Measurements from ENCODE around the gene TMEM9. TPM values are rescaled to one million over a fixed set of nuclear protein-coding genes. Genes with fewer than 3 reads are reported as not detected.
"Not testable (repeated sequence)": the region's sequence is repeated elsewhere in the genome, so short reads cannot be mapped to it uniquely, and the experiment has no call there.

The TMEM9 gene
- total RNA-seq, 1 donor from 2014 or later: 54.4 TPM

DNA sequence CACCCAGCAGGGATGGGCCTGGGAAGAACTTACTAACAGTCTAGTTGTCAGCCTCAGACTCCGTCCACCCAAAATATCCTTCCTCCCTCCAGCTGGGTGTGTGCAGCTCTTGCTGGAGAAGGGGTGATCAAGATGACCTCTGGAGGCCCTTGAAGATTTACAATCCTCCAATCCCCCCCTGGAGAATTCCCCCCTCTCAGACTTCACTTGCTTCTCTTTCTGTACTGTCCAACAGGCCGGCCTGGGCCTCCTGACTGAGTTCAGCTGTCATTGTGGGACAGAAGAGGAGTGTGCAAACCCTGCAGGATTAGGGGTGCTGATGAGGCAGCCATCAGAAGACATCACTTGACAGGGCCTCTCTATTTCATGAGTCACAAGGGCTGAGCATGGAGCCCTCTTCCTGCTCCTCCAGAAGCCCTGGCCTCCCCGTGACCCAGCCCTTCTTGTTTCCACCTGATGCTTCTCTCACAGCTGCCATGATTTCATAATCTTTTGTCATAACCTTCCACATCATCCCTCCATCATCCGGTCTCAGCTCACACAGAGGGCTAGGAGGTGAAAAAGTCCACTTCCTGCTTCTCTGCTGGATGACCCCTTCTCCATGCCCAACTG lies 18.8 kb upstream of the TMEM9 start:
- no peak for DNase-seq

DNA sequence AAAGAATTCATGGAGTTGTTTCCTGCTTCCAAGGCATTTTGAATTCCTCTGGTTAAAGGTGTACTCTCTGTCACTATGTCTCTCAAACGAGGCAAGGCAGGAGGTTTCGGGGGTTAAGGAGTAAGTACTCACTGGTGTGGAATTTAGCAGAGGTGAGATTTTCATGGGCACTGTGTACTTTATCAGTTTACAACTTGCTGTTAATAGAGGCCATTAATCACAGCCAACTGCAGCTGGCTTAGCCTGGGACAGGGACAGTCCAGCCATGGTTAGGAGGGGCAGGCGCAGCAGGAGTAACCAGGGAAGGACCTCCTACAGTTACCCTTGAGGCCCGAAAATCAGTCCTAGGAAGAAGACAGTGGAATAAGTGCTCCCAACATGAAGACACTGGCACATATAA lies 18.1 kb upstream of the TMEM9 start:
- DNase-seq: no peak

DNA sequence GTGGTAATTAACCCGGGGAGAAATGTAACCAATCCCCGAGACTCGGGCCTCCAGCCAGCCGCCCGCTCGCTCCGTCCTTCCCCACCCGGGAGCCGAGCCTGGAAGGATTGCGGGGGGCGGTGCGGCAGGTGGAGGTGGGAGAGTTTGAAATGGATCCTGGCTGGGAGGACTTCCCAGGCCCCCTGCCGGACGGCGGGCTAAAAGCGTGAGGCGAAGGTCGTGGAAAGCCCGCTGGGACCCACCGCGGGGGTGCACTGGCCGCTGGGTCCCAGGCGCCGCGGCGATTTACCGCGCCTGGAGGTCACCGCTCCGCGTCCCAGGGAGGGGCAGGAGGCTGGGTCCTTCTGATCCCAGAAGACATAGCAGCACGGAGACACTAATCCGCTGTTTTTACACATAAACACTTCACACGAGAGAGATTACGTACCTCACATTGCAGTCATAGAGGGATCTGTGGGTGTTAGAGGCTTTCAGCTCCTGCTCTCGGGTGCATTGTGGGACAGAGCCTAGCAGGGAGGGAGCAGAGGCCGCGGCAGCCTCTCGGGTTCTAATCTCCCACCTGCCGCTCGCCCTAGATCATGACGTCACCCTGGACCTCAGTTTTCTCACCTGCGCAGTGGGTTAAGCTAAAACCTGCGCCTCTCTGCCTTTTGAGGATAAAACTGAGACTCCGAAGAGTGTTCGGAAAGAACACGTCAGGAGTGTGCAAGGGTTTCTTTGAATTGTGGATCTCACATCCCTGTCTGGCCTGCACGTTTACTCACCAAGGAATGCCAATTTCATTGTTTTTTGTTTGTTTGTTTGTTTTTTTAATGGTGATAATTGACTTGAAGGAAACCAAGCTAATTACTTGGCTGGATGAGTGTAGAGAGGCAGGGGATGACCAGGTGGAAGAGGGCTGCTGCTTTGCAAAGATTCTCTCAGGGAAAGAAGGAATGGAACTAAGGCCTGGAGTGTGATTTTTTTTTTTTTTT lies 17.1 kb upstream of the TMEM9 start:
- DNase-seq: peak; percentile 49

DNA sequence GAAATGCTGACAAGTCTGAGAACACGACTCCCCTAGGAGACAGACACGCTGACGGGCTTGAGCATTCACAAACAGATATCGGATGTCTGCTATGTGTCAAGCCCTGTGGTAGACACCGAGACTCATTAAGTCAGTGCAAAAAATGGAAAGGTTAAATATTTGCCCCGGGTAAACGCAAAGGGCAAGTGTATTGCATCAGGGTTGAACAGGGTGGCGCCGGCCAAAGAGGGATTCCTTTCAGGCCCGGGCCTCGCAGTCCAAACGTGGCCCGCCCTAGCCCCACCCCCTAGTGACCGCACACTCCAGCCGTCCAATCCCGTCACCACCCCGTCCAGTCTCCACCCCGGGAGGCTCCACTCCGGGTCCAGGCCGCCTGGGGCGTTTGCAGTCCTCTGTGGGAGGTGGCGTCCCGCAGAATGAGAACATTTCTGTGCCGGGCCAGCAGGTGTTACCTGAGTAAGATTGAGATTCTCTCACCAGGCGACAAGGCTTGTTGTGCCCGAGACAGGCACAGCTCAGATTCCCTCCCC lies 16.3 kb upstream of the TMEM9 start:
- DNase-seq: peak; percentile 94

DNA sequence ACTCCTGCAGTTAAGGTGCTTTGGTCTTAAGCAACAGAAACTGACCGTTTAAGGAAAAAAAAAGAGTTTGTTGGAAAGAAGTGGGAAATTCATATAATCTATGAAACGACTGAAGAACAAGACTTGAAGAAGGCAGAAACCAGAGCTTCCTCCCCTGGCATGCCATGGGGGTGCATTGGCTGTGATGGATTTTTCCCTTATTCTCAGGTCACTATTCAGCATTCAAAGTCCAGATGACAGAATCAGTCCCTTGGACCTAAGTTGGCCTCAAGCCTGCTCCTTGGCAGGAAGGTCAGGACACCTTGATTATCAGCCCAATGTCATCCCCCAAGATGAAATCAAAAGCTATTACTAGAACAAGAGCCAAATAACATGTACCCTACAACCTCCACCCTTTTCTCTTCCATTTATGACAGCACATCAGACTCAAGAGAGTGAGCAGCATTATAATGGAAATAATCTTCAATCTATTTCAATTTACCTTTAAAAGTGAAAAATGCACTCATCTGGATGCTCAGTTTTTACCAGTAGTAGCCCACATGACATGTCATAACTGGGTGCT lies 15.8 kb upstream of the TMEM9 start:
- no peak for DNase-seq

DNA sequence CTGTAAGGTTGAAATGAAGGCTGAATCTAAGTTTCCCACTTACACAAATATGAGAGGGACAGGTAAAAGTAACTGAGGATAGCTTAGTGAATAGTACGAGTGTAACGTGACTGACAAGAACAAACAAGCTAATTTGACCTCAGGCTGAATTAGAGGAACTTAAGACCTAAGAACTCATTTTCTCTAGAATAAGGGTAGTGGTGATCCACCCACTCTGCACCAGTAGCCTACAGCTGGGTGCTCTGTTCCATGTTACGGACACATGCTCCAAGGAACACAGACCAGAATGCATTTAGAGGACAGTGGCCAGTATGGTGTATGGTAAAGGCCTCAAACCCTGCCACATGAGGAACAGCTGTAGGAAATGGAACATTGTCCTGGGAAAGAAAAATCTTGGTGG lies 14.9 kb upstream of the TMEM9 start:
- no peak for DNase-seq

DNA sequence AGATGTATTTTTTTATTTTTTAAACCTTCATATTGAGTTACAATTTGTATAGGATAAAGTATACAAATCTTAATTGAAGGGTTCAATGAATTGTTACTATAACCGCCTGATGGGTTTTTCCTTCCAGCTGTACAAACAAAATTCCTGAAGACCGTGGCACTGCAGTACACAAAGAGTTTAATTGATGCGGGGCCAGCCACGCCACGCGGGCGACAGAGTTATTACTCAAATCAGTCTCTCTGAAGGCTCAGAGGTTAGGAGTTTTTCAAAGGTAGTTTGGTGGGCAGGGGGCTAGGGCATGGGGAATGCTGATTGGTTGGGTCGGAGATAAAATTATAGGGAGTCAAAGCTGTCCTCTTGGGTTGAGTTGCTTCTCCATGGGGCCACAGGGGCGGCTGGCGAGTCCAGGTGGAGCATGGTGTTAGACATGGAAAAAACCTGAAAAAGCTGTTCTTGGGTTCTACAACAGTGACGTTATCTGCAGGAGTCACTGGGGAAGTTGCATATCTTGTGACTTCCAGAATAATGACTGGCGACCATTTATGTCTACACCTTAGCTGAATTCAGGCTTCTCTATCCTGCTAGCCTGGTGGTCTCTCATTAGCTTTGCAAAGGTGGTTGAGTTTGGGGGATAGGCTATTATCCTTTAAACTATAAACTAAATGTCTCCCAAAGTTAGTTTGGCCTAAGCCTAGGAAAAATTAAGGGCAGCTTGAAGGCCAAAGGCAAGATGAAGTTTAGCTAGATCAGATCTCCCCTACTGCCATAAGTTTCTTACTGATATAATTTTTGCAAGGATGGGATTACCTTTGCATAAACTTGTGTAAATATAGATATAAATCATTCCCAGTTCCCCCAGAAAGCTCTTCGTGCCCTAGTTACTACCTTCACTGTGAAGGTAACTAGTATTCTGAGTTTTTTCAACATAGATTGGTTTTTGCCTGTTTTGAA lies 13.0 kb upstream of the TMEM9 start:
- no peak for DNase-seq

DNA sequence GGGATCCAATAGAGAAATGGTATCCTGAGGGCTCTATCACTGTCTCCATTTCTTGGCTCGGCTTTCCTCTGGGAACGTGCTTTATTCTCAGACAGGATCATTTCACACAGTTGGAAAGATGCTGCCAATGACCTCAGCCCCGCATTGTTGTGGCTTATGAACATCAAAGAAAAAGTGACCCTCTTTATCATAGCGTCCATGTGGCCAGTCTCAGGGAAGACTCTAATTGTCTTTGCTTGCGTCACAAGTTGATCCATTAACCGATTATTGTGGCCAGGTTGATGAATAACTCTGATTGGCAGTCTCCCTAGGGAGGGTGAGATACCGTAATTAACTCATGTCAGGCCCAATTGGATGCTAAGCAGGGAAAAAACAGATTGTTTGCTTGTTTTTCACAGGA lies 10.4 kb upstream of the TMEM9 start:
- no peak for DNase-seq

DNA sequence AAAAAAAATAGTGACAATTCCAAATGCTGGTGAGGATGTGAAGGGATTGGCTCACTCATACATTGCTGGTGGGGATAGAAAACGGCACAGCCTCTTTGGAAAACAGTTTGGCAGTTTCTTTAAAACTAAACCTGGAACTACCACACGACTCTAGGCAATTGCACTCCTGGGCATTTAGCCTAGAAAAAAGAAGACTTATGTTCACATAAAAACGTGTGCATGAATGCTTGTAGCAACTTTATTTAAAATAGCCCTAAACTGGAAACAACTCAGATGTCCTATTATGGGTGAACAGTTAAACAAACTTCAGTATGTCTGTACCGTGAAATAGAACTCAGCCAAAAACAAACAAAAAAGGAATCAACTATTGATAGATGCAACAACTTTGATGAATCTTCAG lies 9.4 kb upstream of the TMEM9 start:
- DNase-seq: no peak

DNA sequence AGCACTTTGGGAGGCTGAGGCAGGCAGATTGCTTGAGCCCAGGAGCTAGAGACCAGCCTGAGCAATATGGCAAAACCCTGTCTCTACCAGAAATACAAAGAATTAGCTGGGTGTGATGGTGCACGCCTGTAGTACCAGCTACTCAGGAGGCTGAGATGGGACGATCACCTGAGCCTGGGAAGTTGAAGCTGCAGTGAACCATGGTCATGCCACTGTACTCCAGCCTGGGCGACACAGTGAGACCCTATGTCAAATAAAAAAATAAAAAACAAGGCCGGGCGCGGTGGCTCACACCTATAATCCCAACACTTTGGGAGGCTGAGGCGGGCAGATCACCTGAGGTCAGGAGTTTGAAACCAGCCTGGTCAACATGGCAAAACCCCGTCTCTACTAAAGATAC lies 8.8 kb upstream of the TMEM9 start:
- DNase-seq: not testable (repeated sequence)

DNA sequence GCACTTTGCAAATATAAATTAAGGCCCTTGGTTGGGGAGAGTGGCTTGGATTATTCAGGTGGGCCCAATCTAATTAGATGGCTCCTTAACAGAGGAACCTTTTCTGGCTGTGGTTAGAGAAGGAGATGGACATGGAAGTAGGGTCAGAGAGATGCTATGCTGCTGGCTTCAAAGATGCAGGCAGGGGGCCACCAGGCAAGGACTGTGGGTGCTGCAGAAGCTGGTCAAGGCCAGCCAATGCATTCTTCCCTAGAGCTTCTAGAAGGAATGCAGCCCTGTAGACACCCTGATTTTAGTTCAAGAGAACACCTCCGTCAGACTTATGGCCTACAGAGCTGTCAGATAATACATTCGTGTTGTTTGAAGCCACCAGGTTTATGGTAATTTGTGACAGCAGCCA lies 3.7 kb upstream of the TMEM9 start:
- DNase-seq: no peak

DNA sequence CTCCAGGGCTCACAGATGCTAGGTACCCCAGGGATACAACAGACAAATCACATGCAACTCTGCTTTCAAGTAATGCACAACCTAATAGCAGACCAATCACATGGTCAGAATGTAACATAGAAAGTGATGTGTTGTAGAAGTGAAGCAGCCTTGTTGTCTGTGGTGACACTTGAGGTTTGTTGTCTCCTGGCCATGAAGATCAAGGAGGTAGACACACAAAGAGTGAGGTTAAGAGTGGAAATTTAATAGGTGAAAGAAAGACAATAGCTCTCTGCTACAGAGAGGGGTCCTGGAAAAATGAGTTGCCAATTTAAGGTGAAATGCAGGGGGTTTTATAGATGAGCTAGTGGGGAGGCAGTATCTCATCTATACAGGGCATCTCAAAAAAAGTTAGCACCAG lies 2.5 kb upstream of the TMEM9 start:
- no peak for DNase-seq

DNA sequence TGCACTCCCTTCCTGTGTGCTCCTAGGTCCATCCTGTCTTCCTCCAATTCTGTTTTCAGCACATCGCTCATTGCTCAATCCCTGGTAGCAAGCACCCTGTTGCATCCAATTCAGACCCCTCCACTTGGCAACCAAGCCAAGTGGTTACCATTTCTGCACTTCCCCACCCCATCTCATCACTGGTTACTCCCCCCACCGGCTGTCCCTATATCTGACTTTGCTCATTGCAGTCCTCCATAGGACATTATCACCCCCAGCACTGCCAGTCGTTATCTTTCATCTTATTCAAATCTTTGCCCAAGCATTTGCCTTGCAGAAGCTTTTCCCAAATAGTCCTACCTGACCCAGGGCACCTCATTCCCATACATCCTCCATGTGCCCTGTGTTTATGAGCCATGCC lies 2.1 kb upstream of the TMEM9 start:
- no peak for DNase-seq

DNA sequence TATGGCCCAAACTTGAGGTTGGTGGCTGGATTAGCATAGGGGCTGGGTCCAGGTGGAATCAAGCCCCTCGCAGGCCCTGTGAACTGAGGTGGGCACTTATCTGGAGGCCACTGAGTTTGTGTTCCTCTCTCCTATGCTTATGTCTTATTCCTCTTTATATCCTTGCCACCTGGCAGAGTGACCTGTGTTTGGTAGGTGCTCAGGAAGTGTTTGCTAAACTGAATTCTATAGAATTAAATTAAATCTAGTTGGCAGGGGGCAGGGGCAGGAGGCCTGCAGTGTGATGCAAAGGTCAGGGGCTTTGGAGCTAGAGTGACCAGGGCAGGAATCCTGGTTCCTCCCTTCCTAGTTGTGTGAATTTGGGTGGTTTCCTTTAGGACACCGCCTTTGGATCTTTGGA lies 1.1 kb upstream of the TMEM9 start:
- DNase-seq: no peak

DNA sequence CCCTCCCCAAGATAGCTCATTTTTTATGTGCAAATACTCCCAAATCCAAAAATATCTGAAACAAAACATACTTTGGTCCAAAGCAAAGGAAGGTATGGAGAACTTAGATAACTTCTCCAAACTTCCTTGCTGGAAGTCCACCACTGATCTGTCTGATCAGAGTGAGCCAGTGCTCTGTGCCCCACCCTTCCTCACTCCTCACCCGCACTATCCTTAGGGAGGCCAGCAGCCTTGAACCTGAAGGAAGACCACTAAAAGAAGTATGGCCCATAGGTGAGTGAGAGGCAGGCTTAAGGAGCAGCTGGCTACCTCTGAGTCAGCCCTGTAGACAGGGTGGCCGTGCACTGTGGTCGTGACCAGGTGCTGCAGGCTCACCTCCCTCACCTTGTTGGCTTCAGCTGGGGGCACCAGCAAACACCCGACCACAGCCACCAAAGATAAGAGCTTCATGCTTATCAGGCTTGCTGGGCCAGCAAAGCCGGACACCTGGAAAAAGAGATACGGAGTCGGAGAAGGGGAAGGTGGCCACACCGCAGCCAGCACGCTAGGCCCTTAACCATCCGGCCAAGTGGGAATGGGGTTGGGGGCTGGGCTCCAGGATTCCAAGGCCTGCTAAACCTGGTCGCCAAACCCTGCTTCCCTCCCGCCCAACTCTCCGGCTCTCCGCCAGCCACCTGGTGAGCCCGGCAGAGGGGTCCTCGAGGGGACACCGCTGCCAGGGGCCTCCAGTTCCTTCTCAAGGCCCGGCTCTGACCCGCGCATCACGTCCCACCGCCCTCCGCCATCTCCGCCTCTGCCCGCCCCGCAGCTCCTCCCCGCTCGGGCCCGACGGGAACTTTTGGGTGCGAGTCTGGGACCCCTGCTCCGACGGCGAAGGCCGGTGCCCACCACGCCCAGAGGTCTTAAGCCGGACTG lies 543 bp downstream of the TMEM9 start:
- no peak for DNase-seq

DNA sequence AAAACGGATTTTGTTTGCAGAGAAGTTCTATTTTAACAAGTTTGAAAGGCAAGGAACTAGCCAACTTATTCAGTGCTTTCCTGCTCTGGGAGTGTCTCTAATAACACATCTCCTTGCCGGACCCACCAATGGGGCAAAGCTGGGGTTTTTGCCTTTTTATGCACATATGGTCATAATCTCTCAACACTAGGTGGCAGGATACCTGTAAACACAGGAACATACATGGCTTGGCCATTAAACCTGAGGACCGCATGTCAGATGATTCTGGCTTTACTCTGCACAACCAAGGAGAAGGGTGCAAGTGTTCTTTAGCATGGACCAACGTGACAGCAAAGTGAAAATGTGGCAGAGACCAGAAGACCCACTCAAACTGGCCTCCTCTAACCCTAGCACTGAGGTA lies 4.9 kb downstream of the TMEM9 start:
- DNase-seq: no peak

DNA sequence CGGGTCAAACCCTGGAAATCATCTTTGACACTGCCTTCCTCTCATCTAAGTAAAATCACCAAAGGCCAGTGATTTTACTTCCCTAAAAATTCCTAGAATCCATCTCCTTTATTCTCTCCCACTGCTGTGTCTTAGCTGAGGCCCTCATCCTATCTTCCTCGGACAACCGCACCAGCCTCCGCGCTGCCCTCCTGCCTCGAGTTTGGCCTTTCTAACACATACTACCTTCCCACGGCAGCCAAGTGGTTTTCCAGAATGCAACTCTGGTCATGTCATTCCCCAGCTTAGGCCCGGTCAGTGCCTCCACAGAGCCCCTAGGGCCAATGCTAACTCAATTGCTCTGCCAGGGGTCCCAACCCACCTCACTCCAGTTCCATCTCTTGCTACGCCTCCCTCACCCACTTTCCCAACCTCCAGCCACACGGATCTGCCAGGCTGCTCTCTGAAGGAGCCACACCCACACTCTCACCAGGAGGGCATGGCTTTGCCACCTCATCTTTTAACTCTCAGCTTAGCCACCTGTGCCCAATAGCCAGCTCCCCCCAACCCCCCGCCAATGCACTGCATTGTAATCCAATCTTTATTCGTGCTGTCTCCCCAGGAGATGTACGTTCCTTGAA lies 6.8 kb downstream of the TMEM9 start:
- no peak for DNase-seq

DNA sequence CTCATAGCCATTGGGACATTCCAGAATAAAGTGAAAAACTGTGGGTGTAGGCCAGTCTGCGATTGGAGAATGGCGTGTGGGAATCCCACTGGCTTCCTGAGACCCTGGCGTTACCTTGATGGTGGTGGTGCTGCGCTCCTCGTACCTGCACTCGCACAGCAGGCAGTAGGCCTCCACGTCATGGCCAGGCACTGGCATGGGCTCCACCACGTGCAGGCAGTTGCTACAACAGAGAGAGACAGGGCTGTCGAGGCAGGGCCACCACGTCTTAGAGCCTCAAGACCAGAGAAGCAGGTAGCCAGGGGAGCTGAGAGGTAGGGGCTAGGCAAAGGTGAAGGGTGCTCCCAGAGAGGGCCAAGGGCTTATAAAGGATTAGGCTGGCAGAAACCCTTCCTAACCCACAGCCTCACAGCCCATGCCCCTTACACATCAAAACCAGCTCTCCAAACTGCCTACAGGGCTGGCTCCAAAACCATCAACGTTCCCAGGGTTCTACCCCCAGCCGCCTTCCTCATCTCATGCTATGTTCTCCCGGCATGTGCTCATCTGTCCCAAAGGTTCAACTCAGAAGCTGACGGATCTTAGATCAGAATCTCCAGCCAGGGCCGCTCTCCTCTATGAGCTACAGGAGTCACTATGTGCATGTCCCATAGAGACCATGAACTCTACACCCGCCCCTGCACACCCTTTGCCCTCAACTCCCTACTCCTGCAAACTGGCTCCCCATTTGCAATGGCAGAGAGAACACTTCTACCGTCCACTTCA lies 7.5 kb downstream of the TMEM9 start:
- no peak for DNase-seq

DNA sequence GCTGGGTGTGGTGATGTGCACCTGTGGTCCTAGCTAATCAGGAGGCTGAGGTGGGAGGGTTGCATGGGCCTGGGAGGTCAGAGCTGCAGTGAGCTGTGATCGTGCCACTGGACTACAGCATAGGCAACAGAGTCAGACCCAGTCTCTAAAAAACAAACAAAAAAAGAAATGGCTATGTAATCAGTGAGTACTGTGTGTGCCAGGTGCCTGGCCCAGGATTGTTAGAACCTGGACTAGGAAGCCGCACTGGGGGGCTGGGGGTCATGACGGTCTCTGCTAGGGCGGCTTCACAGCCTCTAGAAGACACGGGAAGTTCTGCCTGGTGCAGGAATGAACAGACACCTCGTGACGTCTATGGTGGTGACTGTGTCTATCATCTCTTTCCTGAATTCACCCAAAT lies 8.5 kb downstream of the TMEM9 start:
- no peak for DNase-seq

DNA sequence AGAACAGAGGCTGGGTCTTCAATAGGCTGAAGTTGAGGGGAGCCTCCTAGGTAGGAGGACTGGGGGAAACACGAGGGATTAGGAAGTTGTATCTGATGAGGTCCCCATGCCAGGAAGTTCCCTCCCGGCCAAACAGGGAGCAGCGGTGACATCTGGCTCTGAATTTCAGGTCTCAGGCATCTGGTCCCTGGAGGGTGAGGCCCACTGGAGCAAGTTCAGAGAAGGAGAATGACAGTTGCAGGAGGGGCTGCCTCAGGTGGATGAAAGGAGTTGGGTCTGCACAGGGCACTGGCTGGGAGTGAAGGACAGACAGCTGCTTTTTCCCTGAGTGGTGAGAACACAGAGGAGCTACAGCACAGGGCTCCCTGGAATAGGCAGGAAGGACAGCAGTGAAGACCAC lies 9.1 kb downstream of the TMEM9 start:
- DNase-seq: no peak
